ENCODE measurements around the gene DLAT.

Gene DLAT

GRCh38 chr11:111982541-111983186 lies 42.5 kb upstream of the DLAT start:
- Histone ChIP-seq H3K79me2 (no peaks in the 10 kb centered on the region), H3K27me3 (ENCODE audit: control insufficient read depth, insufficient read depth, low read length) (no peaks in the 10 kb centered on the region), H3K9me3 (ENCODE audit: control insufficient read depth, low read length) (no peaks in the 10 kb centered on the region), H3K9ac (no peak overlapping the region), H3K36me3 (ENCODE audit: control insufficient read depth, insufficient read depth, low read length) (no peaks in the 10 kb centered on the region), H3K27ac (peak overlapping the region; percentile 80), H3K4me1 (peaks cover 23% of the 10 kb centered on the region), H3K4me3 (ENCODE audit: low read depth, low read length) (peak overlapping the region; percentile 43), H3K4me2 (ENCODE audit: low read length) (peak overlapping the region; percentile 60), H2AFZ (peak overlapping the region; percentile 77)
- no peak for TF ChIP-seq CTCF (IDR thresholded peaks at IDR 0.05)

- peaks cover 19% of the 10 kb centered on the region for H3K4me1 ChIP-seq
- H3K9me3 ChIP-seq (ENCODE audit: control insufficient read depth, low read length) = no peaks in the 10 kb centered on the region
- H3K27ac ChIP-seq = peak overlapping the region; percentile 80
- no peak for TF ChIP-seq CTCF (IDR thresholded peaks at IDR 0.05)
- H3K9ac ChIP-seq = no peak overlapping the region
- peak overlapping the region; percentile 43 for H3K4me3 ChIP-seq (ENCODE audit: low read depth, low read length)
- H3K36me3 ChIP-seq (ENCODE audit: control insufficient read depth, insufficient read depth, low read length) = no peaks in the 10 kb centered on the region
- H3K4me2 ChIP-seq (ENCODE audit: low read length) = peak overlapping the region; percentile 60
- H2AFZ ChIP-seq = peak overlapping the region; percentile 77
- no peaks in the 10 kb centered on the region for H3K79me2 ChIP-seq
- H3K27me3 ChIP-seq (ENCODE audit: control insufficient read depth, insufficient read depth, low read length) = no peaks in the 10 kb centered on the region
Measured at GRCh38 chr11:111983187-111983986, 41.8 kb upstream of the DLAT start.

- no peak for TF ChIP-seq CTCF (IDR thresholded peaks at IDR 0.05)
- H2AFZ ChIP-seq = no peak overlapping the region
- H3K27ac ChIP-seq = no peak overlapping the region
- H3K9me3 ChIP-seq (ENCODE audit: control insufficient read depth, low read length) = no peaks in the 10 kb centered on the region
- H3K4me3 ChIP-seq (ENCODE audit: low read depth, low read length) = no peak overlapping the region
- no peaks in the 10 kb centered on the region for H3K27me3 ChIP-seq (ENCODE audit: control insufficient read depth, insufficient read depth, low read length)
- no peak overlapping the region for H3K4me2 ChIP-seq (ENCODE audit: low read length)
- H3K9ac ChIP-seq = no peak overlapping the region
- no peaks in the 10 kb centered on the region for H3K36me3 ChIP-seq (ENCODE audit: control insufficient read depth, insufficient read depth, low read length)
- H3K4me1 ChIP-seq = peaks cover 16% of the 10 kb centered on the region
- H3K79me2 ChIP-seq = no peaks in the 10 kb centered on the region
Measured at GRCh38 chr11:111986589-111986988, 38.6 kb upstream of the DLAT start.

- Histone ChIP-seq H3K4me2 (ENCODE audit: low read length) (no peak overlapping the region), H3K27me3 (ENCODE audit: control insufficient read depth, insufficient read depth, low read length) (no peaks in the 10 kb centered on the region), H3K27ac (no peak overlapping the region), H3K79me2 (no peaks in the 10 kb centered on the region), H3K4me3 (ENCODE audit: low read depth, low read length) (no peak overlapping the region), H3K9ac (no peak overlapping the region), H3K36me3 (ENCODE audit: control insufficient read depth, insufficient read depth, low read length) (no peaks in the 10 kb centered on the region), H3K9me3 (ENCODE audit: control insufficient read depth, low read length) (no peaks in the 10 kb centered on the region), H3K4me1 (no peaks in the 10 kb centered on the region), H2AFZ (no peak overlapping the region)
- no peak for TF ChIP-seq CTCF (IDR thresholded peaks at IDR 0.05)
Measured at GRCh38 chr11:111990381-111990780, 34.8 kb upstream of the DLAT start.
